Naive thymus-derived CD4-positive, alpha-beta T cell (primary cell): Measurements from ENCODE around the gene TEDC1. TPM values are rescaled to one million over a fixed set of nuclear protein-coding genes. Genes with fewer than 3 reads are reported as not detected.

Source experiments
- ATAC-seq: fragments of 150-1000 bp; cut with Tn5 transposase; 2 replicates; pipeline ENCODE4 v1.10.0; 2021; ENCODE audit warnings: mild to moderate bottlenecking, moderate library complexity
- CTCF ChIA-PET: fragments of 350-600 bp; sonication (Branson Sonifier 250); formaldehyde crosslinking; loops from one replicate; lab custom pipeline; 2021; ENCODE audit warnings: antibody characterized with exemption; lab: Charles Lee
- POLR2A ChIA-PET: fragments of 350-600 bp; sonication (Branson Sonifier 250); formaldehyde crosslinking; loops from one replicate; lab custom pipeline; 2021; ENCODE audit warnings: antibody characterized with exemption, inconsistent platforms; lab: Charles Lee
- DNase-seq, 9 donors: peaks; one replicate each; pipeline versions ENCODE4 v3.0.0 to v3.0.0-alpha.2; 2020 to 2022; ENCODE audit warnings: mixed read lengths in 1 of 9
- H3K27ac ChIP-seq: one replicate; pipeline ENCODE4 v1.7.0; 2013; ENCODE audit warnings: mild to moderate bottlenecking, low read depth, low read length, moderate library complexity
- H3K27me3 ChIP-seq, 2 donors: one replicate each; pipeline ENCODE4 v1.7.0; 2013; ENCODE audit warnings: low read length in 2 of 2, mild to moderate bottlenecking in 2 of 2, moderate library complexity in 2 of 2; ENCODE audit not compliant: control insufficient read depth in 2 of 2, insufficient read depth in 2 of 2
- H3K36me3 ChIP-seq, 3 experiments: 1 replicate in 2 of 3; 2 replicates in 1 of 3; pipeline ENCODE4 v1.7.0; 2013; ENCODE audit warnings: low read length in 3 of 3, mild to moderate bottlenecking in 3 of 3, moderate library complexity in 1 of 3; ENCODE audit not compliant: insufficient read depth in 3 of 3, control insufficient read depth in 2 of 3
- H3K4me1 ChIP-seq, 2 donors: one replicate each; pipeline ENCODE4 v1.7.0; 2013; ENCODE audit warnings: low read length in 2 of 2, mild to moderate bottlenecking in 2 of 2, moderate library complexity in 1 of 2; ENCODE audit not compliant: control insufficient read depth in 2 of 2, insufficient read depth in 2 of 2
- H3K4me3 ChIP-seq: 2 replicates; pipeline ENCODE4 v1.7.0; 2013; ENCODE audit warnings: mild to moderate bottlenecking, low read length
- H3K9me3 ChIP-seq, 3 experiments: 1 replicate in 2 of 3; 2 replicates in 1 of 3; pipeline ENCODE4 v1.7.0; 2013; ENCODE audit warnings: low read length in 3 of 3; ENCODE audit not compliant: control insufficient read depth in 2 of 3
- H3K27ac Mint-ChIP-seq, 9 donors: one replicate each; pipeline ENCODE4 v1.8.0; 2020 to 2022; ENCODE audit warnings: mixed read lengths in 9 of 9, mild to moderate bottlenecking in 8 of 9, moderate library complexity in 5 of 9, inconsistent platforms in 2 of 9
- H3K27me3 Mint-ChIP-seq, 5 donors: one replicate each; pipeline ENCODE4 v1.8.0; 2021 to 2022; ENCODE audit warnings: mixed read lengths in 5 of 5, mild to moderate bottlenecking in 1 of 5
- H3K36me3 Mint-ChIP-seq, 5 donors: one replicate each; pipeline ENCODE4 v1.8.0; 2020 to 2022; ENCODE audit warnings: mixed read lengths in 5 of 5, mild to moderate bottlenecking in 3 of 5, inconsistent platforms in 1 of 5
- H3K4me1 Mint-ChIP-seq, 7 donors: one replicate each; pipeline ENCODE4 v1.8.0; 2020 to 2022; ENCODE audit warnings: mixed read lengths in 7 of 7, mild to moderate bottlenecking in 3 of 7, inconsistent platforms in 1 of 7
- H3K4me3 Mint-ChIP-seq, 10 donors: one replicate each; pipeline ENCODE4 v1.8.0; 2020 to 2022; ENCODE audit warnings: mild to moderate bottlenecking in 10 of 10, mixed read lengths in 10 of 10, moderate library complexity in 6 of 10, inconsistent platforms in 2 of 10
- H3K9me3 Mint-ChIP-seq, 11 donors: one replicate each; pipeline ENCODE4 v1.8.0; 2020 to 2022; ENCODE audit warnings: mixed read lengths in 11 of 11, mild to moderate bottlenecking in 4 of 11, inconsistent platforms in 1 of 11, moderate library complexity in 1 of 11
- intact Hi-C, 2 donors: fragments of 100-400 bp; cut with micrococcal nuclease; formaldehyde crosslinking; loops; one replicate each; pipeline ENCODE4 v1.15.1; 2023
- polyA plus RNA-seq, 2 donors: library from polyadenylated mRNA; unstranded; fragments of 300-500 nt; fragmentation: Illumina TruSeq; gene quantifications; one replicate each; pipeline ENCODE4 v1.2.3, GENCODE V29; 2021
- total RNA-seq, 6 experiments: library from RNA in 5 of 6; stranded (reverse) in 5 of 6; gene quantifications; 1 replicate in 5 of 6; 2 replicates in 1 of 6; pipeline ENCODE4 v1.2.3 and lab custom pipeline; 2021 to 2026

The TEDC1 gene
- total and polyA plus RNA-seq, 7 experiments from 2014 or later: 10.4 to 294 (median 30.6) TPM

DNA sequence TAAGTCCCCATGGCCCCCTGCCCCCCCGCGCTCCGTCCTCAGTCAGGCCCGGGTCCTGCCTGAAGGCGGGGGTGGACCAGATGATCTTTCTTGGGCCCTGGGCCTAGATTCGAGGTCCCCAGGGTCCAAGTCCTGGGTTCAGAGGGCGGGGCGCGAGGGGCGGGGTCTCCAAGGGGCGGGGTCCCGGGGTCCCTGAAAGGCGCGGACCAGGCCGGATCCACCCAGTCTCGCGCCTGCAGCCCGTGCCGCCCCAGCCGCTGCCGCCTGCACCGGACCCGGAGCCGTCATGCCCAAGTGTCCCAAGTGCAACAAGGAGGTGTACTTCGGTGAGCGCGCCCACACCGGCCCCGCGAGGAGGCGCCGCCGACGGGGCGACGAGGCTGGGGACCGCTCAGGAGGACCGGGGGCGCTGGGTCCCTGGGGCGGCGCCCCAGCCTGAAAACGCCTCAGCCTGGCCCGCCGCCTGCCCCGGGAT, 4.0 kb upstream of the TEDC1 start:
- H3K27ac Mint-ChIP-seq: peak overlapping the region; percentile 92 to 100 (median 97)
- H3K27me3 ChIP-seq: no peaks in the 10 kb centered on the region
- peaks cover 0 to 2% (median 0%) of the 10 kb centered on the region in 11 donors for H3K9me3 Mint-ChIP-seq
- H3K36me3 Mint-ChIP-seq: peaks cover 0 to 2% (median 0%) of the 10 kb centered on the region in 5 donors
- ChIA-PET POLR2A (interaction anchor here (1.0 kb wide), 1 partner anchor 116 kb away, joined by 3 read pairs; no protein-coding TSS in a partner anchor), CTCF (interaction anchor here (0.5 to 0.9 kb wide), 2 partner anchors 116 to 128 kb away, joined by 3 to 4 read pairs; no protein-coding TSS in a partner anchor)
- peaks cover 45 to 60% of the 10 kb centered on the region in 2 donors for H3K4me1 ChIP-seq
- peak overlapping the region; percentile 84 to 95 (median 88) for H3K4me3 Mint-ChIP-seq
- peak overlapping the region; percentile 85 for H3K4me3 ChIP-seq
- no peaks in the 10 kb centered on the region for H3K27me3 Mint-ChIP-seq
- H3K4me1 Mint-ChIP-seq: peaks cover 22 to 46% (median 38%) of the 10 kb centered on the region in 7 donors
- no peaks in the 10 kb centered on the region for H3K9me3 ChIP-seq
- H3K36me3 ChIP-seq: no peaks in the 10 kb centered on the region
- no peak for ATAC-seq
- peak in 5 of 9 donors; percentile 34 to 68 (median 46) for DNase-seq
- intact Hi-C loops: no loop called here
- H3K27ac ChIP-seq: peak overlapping the region; percentile 100

GRCh38 chr14:105487449-105487985, 3.5 kb upstream of the TEDC1 start:
- H3K36me3 ChIP-seq: no peaks in the 10 kb centered on the region
- intact Hi-C loops: no loop called here
- Mint-ChIP-seq H3K4me3 (peak overlapping the region; percentile 84 to 95 (median 88)), H3K36me3 (peaks cover 0 to 2% (median 0%) of the 10 kb centered on the region in 5 donors), H3K4me1 (peaks cover 22 to 41% (median 34%) of the 10 kb centered on the region in 7 donors), H3K27ac (peak overlapping the region; percentile 91 to 99 (median 95)), H3K9me3 (no peaks in the 10 kb centered on the region), H3K27me3 (no peaks in the 10 kb centered on the region)
- H3K27me3 ChIP-seq: no peaks in the 10 kb centered on the region
- DNase-seq: peak; percentile 72 to 86 (median 81)
- peak overlapping the region; percentile 100 for H3K27ac ChIP-seq
- ChIA-PET POLR2A (interaction anchor here (0.6 kb wide), 1 partner anchor 64 kb away, joined by 4 read pairs; no protein-coding TSS in a partner anchor), CTCF (no interaction called here)
- H3K4me3 ChIP-seq: peak overlapping the region; percentile 85
- H3K9me3 ChIP-seq: no peaks in the 10 kb centered on the region
- peaks cover 40 to 55% of the 10 kb centered on the region in 2 donors for H3K4me1 ChIP-seq
- ATAC-seq: peak; percentile 1

DNA sequence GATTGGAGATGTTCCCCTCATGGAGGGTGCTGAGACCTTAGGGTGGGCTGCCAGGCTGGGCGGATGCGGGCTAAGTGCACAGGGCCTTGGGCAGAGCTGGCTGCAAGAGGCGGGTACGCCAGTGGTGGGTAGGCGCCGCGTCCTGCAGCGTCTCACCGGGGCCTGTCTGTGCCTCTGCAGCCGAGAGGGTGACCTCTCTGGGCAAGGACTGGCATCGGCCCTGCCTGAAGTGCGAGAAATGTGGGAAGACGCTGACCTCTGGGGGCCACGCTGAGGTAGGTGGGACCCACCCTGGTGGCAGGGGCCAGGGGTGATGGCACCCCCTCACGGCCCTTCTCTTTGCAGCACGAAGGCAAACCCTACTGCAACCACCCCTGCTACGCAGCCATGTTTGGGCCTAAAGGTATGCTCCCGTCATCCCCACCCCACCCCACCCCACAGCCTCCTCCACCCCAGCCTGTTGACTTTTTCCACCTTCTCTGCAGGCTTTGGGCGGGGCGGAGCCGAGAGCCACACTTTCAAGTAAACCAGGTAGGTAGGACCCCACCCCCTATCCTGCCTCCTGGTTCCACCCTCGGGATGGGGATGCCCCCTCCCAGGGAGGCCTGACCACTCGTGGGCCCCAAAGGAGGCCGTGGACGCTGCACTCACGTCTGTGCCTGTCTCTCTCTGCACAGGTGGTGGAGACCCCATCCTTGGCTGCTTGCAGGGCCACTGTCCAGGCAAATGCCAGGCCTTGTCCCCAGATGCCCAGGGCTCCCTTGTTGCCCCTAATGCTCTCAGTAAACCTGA, 2.9 kb upstream of the TEDC1 start:
- peak overlapping the region; percentile 85 for H3K4me3 ChIP-seq
- POLR2A ChIA-PET: interaction anchor here (0.6 to 4.1 kb wide), 5 partner anchors 7 to 421 kb away, joined by 3 to 80 read pairs (median 4); partner anchors contain the start of gene PACS2
- DNase-seq (peak in 4 of 9 donors; percentile 16 to 55 (median 50)), ATAC-seq (no peak)
- Mint-ChIP-seq H3K27ac (peak overlapping the region; percentile 91 to 99 (median 95)), H3K4me3 (peak overlapping the region; percentile 84 to 95 (median 88)), H3K9me3 (no peaks in the 10 kb centered on the region), H3K4me1 (peaks cover 22 to 38% (median 33%) of the 10 kb centered on the region in 7 donors), H3K36me3 (peaks cover 0 to 2% (median 0%) of the 10 kb centered on the region in 5 donors), H3K27me3 (no peaks in the 10 kb centered on the region)
- intact Hi-C loops: no loop called here
- H3K36me3 ChIP-seq: no peaks in the 10 kb centered on the region
- no peaks in the 10 kb centered on the region for H3K27me3 ChIP-seq
- CTCF ChIA-PET: interaction anchor here (2.0 to 4.3 kb wide), 5 partner anchors 7 to 118 kb away, joined by 10 to 94 read pairs (median 12); no protein-coding TSS in a partner anchor
- H3K9me3 ChIP-seq: no peaks in the 10 kb centered on the region
- peak overlapping the region; percentile 100 for H3K27ac ChIP-seq
- peaks cover 35 to 48% of the 10 kb centered on the region in 2 donors for H3K4me1 ChIP-seq

DNA sequence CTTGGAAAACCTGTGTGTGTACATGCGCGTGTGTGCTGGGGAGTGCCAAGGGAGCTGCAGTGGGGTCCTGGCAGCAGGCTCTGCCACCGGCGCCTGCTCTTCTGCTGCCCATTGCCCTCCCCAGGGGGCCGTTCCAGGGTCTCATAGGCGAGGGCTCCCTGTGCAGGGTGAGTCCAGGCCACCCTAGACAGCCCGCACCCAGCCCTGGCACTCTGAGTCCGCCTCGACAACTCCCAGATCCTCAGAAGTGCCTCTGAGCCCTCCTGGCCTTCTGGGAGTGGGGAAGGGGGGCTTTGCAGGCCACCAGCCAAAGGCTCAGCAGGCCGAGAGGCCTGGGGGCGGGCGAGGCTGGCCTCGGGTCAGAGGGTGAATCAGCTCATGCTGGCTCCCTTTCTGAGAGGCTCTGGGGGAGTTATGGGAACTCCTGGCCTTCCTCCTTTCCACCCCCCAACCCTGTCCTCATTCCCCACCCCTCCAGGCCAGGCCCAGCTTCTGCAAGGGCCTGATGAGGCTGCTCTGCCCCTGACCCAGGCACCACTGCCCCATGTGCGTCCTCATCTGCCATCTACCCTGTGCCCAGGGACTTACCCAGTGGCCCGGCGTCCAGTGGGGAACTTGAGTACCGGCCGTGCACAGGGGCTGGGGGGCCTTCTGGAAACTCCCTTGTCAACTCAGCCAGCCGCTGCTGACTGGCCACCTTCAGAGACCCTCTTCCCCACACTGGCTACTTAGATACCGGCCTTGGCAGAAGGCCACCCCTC, 2.1 kb upstream of the TEDC1 start:
- Histone ChIP-seq H3K27me3 (no peaks in the 10 kb centered on the region), H3K27ac (peak overlapping the region; percentile 100), H3K4me1 (peaks cover 34 to 41% of the 10 kb centered on the region in 2 donors), H3K36me3 (no peaks in the 10 kb centered on the region), H3K9me3 (no peaks in the 10 kb centered on the region), H3K4me3 (peak overlapping the region; percentile 85)
- ChIA-PET POLR2A (interaction anchor here (0.6 to 4.1 kb wide), 16 partner anchors 8 to 694 kb away, joined by 3 to 80 read pairs (median 4); partner anchors contain the start of genes BRF1, CDCA4 and PACS2), CTCF (interaction anchor here (0.8 to 4.3 kb wide), 17 partner anchors 8 to 463 kb away, joined by 3 to 94 read pairs (median 5); partner anchors contain the start of gene TEX22)
- intact Hi-C loops: loop anchor here in 1 of 2 donors (1.0 kb wide), 1 partner anchor 8 kb away; no protein-coding TSS in a partner anchor
- Mint-ChIP-seq H3K27ac (peak overlapping the region; percentile 91 to 99 (median 97)), H3K4me1 (peaks cover 22 to 39% (median 33%) of the 10 kb centered on the region in 7 donors), H3K9me3 (no peaks in the 10 kb centered on the region), H3K36me3 (peaks cover 0 to 2% (median 0%) of the 10 kb centered on the region in 5 donors), H3K4me3 (peak overlapping the region; percentile 84 to 95 (median 88)), H3K27me3 (no peaks in the 10 kb centered on the region)
- DNase-seq: peak in 2 of 9 donors; percentile 12 to 25
- no peak for ATAC-seq

DNA sequence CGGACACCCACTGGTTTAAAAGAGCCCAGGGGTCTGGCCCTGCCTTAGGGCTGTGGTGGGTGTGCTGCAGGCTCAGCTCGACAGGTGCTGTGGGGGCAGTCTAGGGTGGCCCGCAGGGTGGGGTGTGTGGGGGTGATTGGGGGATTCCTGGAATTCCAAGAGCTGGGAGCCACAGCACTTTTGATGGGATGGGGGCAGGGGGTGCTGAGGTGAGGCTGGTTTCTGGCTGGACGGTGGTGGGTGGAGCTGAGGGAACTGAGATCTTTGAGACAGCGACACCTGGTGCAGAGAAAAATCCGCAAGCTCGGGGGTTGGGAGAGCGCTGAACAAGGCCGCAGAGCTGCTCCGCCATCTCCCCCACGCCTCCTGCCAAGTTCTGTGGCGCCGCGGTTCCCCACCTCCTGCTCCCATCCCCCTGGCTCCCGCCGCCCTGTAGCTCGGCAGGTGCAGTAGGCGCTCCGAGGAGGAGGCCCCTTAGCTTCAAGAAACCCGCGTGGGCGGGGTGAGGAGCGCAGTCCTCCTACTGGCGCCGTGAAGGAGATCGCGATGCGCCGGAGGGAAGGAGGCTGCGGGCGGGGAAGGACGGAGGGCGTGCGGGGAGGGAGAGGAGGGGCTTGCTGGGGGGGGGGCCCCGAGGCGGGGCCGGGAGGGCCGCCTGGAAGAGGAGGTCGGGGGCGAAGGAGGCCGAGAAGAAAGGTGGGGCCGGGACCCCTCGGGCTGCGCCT, 1.3 kb upstream of the TEDC1 start:
- H3K27ac Mint-ChIP-seq: peak overlapping the region; percentile 91 to 99 (median 97)
- H3K36me3 Mint-ChIP-seq: peaks cover 0 to 2% (median 0%) of the 10 kb centered on the region in 5 donors
- peak; percentile 12 for ATAC-seq
- Histone ChIP-seq H3K9me3 (no peaks in the 10 kb centered on the region), H3K27ac (peak overlapping the region; percentile 100), H3K4me1 (peaks cover 26 to 33% of the 10 kb centered on the region in 2 donors), H3K27me3 (no peaks in the 10 kb centered on the region), H3K4me3 (peak overlapping the region; percentile 85), H3K36me3 (no peaks in the 10 kb centered on the region)
- DNase-seq: peak; percentile 75 to 91 (median 89)
- intact Hi-C loops: loop anchor here (1.0 to 10.0 kb wide), 15 partner anchors 8 to 737 kb away; partner anchors contain the start of genes CRIP2 (in 2 of the 2), GPR132 (in 2 of the 2), BRF1 (in 1 of the 2) and CDCA4 (in 1 of the 2)
- H3K4me3 Mint-ChIP-seq: peak overlapping the region; percentile 79 to 95 (median 88)
- POLR2A ChIA-PET: interaction anchor here (0.7 to 4.1 kb wide), 16 partner anchors 8 to 695 kb away, joined by 3 to 80 read pairs (median 4); partner anchors contain the start of genes BRF1, CDCA4 and PACS2
- H3K27me3 Mint-ChIP-seq: no peaks in the 10 kb centered on the region
- H3K4me1 Mint-ChIP-seq: peaks cover 16 to 31% (median 26%) of the 10 kb centered on the region in 7 donors
- CTCF ChIA-PET: interaction anchor here (0.6 to 4.3 kb wide), 22 partner anchors 9 to 464 kb away, joined by 3 to 94 read pairs (median 5); partner anchors contain the start of gene TEX22
- H3K9me3 Mint-ChIP-seq: no peaks in the 10 kb centered on the region
